COLO829 (cell line): Measurements from ENCODE around the gene PHF12.
"Not testable (repeated sequence)": the region's sequence is repeated elsewhere in the genome, so short reads cannot be mapped to it uniquely, and the experiment has no call there.

ENCODE experiments used
- DNase-seq: peaks from one replicate; pipeline ENCODE4 v3.0.0; 2012; ENCODE audit warnings: low spot score

PHF12 gene

DNA sequence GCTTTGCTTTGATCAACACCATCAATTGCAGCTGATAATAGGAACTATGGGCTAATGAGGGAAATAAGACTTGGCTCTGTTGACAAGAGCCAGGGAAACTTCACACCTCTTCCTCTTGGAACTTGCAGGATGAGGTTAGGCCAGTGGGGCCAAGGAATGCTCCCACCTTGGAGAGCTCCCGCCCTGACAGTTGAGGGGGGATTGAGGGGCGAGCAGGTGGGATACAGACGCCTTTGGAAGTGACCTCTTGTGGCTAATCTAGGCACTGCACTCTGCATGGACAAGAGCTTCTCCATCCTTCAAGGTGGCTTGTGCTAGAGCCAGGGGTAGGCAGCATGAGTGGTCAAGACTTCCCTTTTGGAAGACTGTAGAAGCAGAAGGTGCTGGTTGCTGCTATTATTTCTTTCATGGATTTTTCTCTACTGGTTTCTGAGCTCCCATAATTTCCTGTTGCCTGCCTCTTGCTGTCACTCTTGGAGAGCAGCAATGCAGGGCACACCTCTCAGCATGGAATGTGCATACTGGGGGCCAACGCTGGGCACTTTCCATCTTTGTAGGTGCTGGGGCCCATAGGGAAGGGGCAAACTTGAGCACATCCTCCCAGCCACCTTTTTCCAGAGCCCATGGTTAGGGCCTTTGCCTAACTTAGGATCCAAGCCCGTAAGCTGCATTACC is 2.3 kb upstream of the PHF12 start:
- DNase-seq = peak; percentile 48

DNA sequence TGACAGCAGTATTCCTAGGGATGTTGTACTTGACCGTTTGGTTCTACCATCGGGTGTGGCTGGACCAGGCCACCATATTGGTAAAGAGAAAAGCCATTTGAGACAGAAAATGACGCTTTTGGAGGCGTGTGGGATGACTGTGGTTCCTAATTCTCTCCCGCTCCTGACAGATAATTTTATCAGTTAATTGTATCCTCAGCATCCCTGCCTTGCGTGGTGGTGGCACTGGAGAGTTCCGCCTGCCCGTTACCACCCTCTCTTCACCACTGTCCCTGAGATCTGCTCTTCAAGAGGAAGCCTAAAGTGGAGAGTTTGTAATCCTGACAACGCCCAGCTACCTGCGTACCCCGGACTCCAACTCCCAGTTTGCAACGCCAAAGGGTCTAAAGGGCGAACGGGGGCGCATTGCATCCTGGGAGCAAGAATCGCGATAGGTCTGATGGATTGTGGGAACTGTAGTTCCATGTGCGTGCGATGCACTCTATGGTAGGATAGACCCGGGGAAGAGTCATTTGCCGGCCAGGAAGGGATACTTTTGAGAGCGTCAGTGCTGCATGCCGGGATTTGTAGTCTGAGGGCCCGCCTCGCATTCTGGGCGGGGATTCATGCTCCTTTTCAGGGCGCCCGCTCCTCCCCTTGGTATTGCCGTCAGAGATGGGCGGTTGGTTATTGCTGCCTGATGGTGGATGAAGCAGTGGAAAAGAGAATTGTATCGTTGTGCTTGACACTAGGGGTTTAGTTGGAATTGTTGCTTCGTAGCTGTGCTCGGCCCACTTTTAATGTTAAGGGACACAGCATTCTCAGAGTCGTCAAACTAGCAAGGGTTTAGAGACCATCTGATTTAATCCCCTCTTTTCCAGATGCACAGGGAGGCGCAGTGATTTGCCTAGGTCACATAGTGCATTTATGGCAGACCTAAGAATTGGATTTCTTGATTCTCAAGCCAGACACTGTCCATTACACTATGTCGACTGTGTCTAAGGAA is 965 bp upstream of the PHF12 start:
- peak; percentile 98 for DNase-seq

DNA sequence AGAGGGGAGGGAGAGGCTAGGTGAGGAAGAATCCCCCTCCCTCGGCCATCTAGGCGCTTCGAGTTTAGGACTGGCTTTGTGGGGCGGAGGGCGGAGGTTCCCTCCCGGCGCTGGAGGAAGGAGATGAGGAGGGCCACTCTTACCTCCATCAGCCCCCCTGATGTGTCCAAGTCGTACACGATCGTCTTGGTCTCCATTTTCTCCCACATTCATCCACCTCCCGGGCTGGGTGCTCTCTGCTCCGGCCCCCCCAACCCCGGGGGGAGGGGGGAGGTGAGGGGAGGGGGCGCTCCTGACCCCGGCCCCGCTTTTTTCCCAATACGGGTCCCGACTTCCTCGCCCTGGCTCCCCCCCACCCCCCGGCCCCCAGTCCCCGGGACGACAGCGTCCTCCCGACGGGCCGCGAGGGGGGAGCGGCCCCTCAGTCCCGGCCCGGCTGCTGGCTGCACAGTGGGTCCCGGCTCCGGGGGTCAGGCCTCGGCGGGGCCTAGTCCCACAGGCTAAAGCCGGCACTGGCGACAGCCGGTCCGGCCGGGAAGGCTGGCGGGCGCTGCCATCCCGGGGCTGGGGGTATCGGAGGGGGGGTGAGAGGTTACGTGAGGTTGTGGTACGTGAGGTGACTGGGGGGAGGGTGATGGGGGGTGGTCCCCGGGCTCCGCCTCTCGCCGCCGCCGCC is 428 bp downstream of the PHF12 start:
- DNase-seq = no peak

DNA sequence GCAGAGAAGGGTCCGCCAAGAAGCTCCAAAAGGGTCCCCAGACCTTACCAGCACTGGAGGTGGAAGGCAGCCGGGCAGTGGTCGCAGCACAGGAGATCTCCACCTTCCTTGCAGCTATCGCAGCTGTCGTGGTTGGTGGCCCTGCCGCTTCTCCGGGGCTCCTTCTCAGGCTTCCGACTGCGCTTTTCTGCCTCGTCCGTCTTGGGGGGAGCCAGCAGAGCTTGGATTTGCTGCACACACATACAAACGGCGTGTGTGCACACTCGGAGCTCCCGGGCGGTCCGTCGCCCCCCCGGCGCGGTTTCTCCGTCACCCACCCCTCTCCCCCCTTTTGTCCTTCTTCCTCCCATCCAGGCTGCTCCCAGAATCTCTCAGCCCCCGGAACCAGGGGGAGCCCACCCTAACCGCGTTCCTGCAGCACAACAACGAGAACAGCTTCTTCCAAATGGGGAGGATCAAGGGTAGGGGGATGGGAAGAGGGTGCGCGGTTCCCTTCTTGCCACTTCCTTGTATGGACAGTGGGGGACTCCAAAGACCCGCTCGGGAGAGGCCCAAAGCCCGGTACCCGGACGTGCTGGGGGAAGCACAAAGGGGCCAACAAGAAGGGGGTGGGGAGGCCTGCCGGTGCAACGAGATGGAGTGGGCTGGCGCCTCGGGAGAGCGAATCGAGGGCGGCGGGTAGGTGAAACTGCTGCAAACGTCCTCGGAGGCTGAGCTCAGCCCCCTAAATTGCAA is 1.1 kb downstream of the PHF12 start:
- no peak for DNase-seq

DNA sequence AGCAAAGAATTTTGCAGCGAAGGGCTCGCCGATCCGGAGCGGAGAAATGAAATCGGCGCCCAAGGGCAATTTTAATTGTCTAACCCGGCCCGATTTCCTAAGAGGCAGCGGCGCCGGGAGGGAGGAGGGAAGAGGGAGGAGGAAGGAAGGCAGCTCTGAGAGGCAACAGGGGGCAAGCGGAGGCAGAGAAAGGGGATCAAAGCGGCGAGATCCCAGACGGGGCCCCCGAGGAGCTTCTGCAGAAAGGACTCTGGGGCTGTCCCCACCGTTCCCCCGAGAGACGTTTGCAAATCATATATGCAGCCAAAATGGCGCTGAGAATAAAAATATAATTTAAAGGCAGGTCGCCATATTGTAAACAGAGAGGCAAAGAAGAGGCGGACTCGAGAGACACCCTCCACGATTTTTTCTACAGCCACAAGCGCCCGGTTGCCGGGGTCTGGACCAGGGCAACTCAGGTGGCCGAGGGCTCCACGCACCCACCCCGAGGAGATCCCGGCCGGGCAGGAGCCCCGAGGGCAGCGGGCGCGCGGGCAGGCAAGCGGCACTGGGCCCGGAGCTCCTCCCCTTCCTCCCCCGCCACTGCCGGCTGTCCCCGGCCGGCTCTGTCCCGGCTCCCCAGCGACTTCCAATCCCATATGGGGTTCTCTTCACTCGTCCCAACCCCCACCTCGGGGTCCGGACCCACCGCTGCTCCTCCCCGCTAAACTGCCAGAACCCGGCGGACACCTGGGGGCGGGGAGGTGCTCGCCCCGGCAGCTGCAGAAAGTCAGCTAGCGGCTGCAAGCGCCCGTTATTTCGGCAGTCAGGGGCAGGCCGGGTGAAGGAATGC is 1.9 kb downstream of the PHF12 start:
- no peak for DNase-seq

DNA sequence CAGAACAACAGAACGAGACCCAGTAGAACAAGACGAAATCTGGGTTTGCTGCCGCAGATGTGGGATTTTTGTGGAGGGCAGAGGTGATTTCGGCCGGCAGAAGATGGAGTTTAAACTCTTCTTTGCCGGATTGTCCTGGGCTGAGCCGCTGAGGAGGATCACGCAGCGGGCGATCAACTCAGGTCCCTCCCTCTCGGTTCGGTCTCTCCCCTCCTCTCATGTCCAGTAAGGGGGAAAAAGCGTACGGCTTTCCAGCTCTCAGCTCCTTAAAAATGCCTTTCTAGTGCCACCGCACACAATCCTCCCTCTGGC is 2.5 kb downstream of the PHF12 start:
- DNase-seq = no peak

DNA sequence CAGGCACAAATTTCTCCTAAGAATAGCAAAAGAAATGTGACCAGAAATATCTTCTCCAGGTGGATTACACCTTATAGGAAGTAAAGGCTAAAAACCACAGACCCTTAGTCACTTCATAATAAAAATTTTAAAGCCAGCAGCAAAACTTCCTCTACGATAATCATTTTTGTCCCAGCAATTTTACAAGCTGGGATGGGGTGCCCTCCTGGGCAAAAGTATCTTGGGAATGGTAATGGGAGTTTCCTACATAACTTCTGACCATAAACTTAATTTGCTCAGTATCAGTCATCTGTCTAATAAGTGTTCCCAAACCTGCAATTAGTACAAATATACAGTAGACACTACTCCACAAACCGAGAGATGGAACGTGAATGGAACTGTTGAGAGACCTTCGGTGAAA is 3.0 kb downstream of the PHF12 start:
- DNase-seq = no peak

DNA sequence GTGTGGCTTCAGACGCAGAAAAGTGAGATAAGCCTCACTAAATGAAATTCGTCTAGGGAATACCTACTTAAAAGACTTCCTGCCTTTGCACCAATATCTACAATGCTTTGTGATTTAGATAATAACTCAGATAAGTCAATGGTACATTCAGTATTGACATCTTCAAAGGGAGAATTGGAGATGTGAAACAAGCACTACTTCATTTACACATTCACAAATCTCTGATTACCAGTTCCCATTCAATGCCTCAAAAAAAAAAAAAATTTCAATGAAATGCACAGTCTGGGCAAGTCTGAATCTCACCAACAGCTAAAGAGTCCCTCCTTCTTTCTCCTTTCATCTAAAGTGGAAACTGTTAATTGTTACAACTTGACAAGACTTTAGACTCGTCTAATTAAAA is 3.7 kb downstream of the PHF12 start:
- DNase-seq = no peak

DNA sequence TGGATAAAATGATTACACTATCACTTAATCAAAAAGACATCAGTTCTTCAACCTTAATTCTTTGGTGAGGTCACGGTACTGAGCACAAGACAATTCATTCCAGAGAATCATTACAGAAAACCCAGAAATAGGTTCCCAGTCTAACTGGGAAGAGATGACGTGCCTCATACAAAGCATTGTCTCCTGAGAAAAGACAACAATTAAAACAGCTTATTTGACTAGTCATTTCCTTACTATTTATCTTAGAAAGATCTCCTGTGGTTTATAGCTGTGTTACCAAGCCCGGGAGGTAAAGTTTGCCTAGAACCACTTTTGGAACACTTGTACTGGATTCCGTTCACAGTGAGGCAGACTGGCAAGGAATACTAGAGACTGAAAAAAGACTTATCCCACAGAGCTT is 5.1 kb downstream of the PHF12 start:
- DNase-seq = no peak

DNA sequence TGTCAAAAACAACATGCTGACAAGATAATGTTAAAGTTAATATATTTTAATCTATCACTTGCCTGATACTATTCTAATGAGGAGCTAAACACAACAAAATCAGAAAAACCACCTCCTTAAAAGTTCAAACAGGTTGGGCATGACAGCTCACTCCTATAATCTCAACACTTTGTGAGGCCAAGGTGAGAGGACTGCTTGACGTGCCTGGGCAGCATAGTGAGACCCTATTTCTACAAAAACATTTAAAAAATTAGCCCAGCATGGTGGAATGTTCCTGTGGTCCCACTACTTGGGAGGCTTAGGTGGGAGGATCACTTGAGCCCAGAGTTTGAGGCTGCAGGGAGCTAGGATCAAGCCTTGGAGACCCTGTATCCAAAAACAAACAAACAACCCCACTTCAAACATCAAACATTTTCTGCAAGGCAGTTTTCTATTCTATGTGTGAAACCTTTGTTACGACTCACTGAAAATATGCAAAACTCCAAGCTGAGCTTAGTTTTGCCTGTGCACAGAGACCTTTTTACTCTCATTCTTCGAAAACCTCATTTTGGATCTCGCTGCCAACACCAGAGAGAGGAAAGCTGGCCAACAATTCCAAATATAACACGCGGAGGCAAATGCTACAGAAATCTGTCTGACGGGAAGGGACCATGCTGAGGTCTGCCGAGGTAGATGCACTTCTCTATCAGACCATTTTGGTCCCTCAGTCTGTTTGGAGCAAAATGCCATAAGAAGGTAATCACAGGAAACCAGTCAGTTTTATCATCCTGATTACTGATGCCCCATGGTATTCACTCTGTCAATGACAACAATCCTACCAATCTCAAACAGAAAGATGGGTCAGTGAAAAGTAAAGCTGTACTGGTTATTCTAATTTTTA is 6.2 kb downstream of the PHF12 start:
- DNase-seq = no peak

DNA sequence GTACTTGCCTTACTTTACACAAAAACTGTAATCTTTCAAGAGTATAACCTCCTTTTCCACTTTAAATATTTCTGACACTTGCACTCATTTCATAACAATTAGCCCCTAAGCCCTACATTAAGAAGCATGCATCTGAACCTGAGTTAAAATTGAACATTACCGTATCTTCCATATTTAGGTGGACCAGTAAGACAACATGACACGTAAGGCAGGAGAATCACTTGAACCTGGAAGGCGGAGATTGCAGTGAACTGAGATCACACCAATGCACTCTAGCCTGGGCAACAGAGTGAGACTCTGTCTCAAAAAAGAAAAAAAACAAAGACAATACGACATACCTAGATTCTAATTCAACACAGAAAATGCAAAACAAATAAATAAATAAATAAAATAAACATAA is 7.0 kb downstream of the PHF12 start:
- DNase-seq = no peak

DNA sequence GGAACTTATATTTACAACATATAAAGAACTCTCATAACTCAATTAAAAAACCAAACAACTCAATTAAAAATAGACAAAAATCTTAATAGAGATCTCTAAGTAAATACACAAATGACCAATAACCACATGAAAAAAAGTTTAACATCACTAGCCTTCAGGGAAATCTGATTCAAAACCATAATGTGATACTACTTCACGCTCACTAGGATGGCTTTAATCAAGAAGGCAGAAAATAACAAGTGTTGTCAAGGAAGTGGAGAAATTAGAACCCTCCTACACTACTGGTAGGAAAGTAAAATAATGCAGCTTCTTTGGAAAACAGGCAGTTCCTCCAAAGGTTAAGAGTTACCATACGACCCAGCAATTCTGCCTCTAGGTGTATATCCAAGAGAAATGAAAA is 8.4 kb downstream of the PHF12 start:
- no peak for DNase-seq

DNA sequence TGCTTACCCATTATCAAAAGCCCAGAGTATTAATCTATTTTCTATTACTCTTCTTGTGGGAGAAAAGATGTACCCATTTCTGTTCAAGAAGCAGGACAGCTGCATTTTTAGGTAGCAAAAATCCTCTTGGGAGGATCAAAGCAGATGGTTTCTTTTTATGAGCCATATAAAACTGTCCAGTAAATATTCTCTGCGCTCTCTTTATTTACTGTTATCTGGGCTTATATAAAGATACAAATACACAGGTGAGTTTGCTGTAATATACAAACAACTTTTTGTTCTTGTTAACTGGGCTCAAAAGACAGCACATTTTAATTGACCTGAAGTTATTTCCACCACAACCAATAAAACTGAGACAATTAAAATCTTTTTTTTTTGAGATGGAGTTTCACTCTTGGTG is 10.1 kb downstream of the PHF12 start:
- no peak for DNase-seq

DNA sequence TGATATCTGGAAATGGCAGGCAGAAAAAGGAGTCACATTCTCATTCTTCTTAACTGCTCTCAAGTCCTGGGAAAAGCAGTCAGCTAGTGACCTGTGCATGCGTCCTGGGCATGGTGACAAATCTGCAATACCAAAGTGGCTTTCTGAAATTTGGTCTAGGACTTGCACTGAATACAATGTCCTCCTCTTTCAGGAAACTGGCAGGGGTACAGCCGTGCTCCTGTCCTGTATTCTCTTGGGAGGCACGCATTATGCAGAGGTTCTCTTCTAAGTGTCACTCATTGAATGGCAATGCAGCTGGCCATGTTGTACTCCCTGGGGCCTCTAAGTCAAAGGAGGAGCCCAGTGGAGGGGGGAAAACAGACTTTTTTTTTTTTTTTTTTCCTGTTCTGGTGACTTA is 10.6 kb downstream of the PHF12 start:
- DNase-seq = no peak

DNA sequence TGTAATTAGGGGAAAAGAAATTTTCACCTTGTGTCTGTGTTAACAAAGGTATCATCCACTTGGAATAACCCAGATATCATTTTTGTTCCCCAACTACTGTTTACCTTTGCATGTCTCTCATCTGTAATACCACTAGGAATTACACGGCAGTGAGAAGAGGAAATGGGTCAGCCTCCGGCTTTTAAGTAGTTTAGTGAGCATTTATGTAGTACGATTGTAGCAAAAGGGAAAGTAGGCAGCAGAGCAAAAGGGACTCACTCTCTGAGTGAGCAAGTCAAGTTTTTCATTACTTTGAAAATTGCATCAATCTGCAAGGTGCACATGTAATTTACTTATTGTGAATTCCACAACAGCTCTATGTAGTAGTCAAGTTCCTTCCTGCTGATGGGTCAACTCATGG is 11.2 kb downstream of the PHF12 start:
- DNase-seq = no peak

DNA sequence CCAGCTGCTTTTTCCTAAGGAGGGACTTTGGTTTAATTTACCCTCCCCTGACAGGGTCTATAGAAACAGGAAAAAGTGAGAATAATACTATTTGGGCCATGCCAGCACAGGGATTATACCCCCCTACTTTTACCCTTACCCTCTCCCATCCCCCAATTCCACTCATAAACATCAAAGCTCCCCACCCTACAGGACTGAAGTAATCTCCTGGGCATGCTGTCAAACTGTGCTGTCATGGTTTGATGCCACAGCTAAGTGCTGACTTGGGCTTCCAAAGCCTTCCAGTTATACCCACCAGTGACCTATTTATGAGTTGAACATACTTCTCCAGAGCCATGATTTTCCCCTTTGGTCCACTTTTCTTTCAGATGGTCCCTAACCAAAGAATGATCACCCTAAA is 12.8 kb downstream of the PHF12 start:
- no peak for DNase-seq

DNA sequence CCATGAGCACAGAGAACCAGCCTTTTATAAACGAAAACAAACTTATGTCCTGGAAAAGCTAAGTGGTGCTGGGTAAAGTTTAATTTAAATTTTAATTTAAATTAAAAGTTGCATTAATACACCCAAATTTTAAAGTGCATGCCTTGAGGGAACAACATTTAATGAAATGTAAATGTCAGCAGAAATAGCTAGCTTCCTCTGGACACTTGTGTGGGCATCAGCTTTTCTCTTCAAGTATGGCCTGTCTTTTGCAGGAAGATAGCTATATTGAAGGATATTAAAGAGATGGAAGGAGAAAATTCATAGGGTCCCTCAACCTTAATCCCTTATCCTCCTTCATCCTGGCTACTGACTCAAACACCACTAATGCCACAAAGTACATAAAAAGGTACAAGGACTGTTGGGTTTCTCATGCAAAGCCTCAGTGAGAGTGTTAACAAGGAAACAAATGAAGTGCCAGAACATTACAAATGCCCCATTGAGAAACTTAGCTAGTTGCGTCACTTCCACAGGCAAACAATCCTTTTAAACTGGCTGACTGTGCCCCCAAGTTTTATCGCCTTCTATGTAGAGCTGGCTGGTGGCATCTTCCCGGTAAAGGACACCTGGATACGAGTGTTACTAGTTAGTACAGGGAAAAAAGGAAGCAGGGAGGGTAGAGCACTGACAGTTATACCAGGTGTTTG is 14.1 kb downstream of the PHF12 start:
- DNase-seq = no peak

DNA sequence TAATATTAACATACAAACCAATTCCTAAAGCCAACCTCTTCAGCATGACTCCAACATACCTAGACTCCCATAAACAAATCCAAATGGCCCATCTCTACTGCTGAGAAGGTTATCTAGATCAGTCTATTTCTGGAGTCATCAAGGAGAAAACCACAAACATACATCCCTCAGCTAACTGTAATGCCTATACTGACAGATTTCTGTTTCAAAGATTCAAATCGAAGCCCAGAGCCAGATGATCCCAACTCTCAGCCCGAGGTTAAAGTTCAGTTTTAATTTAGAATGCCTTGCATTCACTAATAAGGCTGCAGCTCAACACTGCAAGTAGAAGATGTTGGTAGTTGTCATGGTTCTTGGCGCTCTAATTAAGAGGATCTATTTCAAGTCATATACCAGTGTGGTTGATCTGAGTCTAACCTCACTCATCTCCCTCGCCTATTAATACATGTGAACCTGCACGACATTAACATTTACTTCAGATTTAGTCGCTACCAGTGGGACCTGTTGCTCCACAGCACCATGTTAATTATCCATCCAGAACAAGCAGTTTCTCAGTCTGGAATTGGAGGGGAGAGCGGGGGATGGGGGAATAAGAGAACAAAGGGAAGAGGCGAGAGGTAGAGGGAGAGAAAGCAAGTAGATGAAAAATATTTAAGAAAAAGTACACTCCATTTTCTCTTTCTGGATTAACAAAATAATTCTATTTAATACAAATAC is 15.4 kb downstream of the PHF12 start:
- DNase-seq = no peak

DNA sequence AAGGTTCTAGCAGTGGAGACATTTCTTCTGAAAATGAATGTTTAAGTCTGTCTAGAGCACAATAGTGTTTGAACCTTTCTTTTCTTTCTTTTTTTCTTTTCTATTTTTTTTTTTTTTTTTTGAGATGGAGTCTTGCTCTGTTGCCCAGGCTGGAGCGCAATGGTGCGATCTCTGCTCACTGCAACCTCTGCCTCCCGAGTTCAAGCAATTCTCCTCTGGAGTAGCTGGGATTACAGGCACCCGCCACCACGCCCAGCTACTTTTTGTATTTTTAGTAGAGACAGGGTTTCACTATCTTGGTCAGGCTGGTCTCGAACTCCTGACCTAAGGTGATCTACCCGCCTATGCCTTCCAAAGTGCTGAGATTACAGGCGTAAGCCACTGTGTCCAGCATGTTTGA is 16.8 kb downstream of the PHF12 start:
- DNase-seq = not testable (repeated sequence)
